Neural cell (in vitro differentiated cells): ENCODE measurements around the gene SCGN. TPM values are rescaled to one million over a fixed set of nuclear protein-coding genes. Genes with fewer than 3 reads are reported as not detected.

Experiments
- H2AFZ ChIP-seq: fragments of 200-600, 300-800 bp; sonication (generic), shearing (Covaris generic); 2 replicates; pipeline ENCODE4 v1.6.0; 2014; ENCODE audit warnings: low read depth, mild to moderate bottlenecking, antibody characterized with exemption, low read length, moderate library complexity
- H3F3A ChIP-seq: fragments of 200-600 bp; shearing (Covaris generic); 2 replicates; pipeline ENCODE4 v1.6.1; 2016; ENCODE audit warnings: mild to moderate bottlenecking, moderate library complexity, mixed read lengths, antibody characterized with exemption, low read length; ENCODE audit not compliant: insufficient read depth, poor library complexity, severe bottlenecking
- H3K27ac ChIP-seq: fragments of 200-600, 300-800 bp; sonication (generic), shearing (Covaris generic); 2 replicates; pipeline ENCODE4 v1.5.1; 2014; ENCODE audit warnings: mild to moderate bottlenecking, low read length, moderate library complexity
- H3K27me3 ChIP-seq: fragments of 300-800, 200-600 bp; sonication (generic), shearing (Covaris generic); 2 replicates; pipeline ENCODE4 v1.6.0; 2014; ENCODE audit warnings: mild to moderate bottlenecking, low read depth, low read length, moderate library complexity; ENCODE audit not compliant: insufficient read depth
- H3K36me3 ChIP-seq: fragments of 300-800, 200-600 bp; sonication (generic), shearing (Covaris generic); 2 replicates; pipeline ENCODE4 v1.5.1; 2014; ENCODE audit warnings: mild to moderate bottlenecking, antibody characterized with exemption, low read length, moderate library complexity; ENCODE audit not compliant: insufficient read depth
- H3K4me2 ChIP-seq: fragments of 300-800, 200-600 bp; sonication (generic), shearing (Covaris generic); 2 replicates; pipeline ENCODE4 v1.6.0; 2014; ENCODE audit warnings: mild to moderate bottlenecking, low read length
- H3K4me3 ChIP-seq: fragments of 300-800, 200-600 bp; sonication (generic), shearing (Covaris generic); 2 replicates; pipeline ENCODE4 v1.5.1; 2014; ENCODE audit warnings: mild to moderate bottlenecking, low read length, moderate library complexity
- H3K79me2 ChIP-seq: fragments of 200-600 bp; shearing (Covaris generic); replicated peaks from 2 replicates; pipeline ENCODE4 v1.6.0; 2014; ENCODE audit warnings: mild to moderate bottlenecking, low read length, moderate library complexity; ENCODE audit not compliant: insufficient read depth
- H3K9ac ChIP-seq: fragments of 300-800, 200-600 bp; sonication (generic), shearing (Covaris generic); 2 replicates; pipeline ENCODE4 v1.6.1; 2016; ENCODE audit warnings: mild to moderate bottlenecking, low read length, mixed read lengths
- H3K9me2 ChIP-seq: fragments of 200-600 bp; shearing (Covaris generic); 2 replicates; pipeline ENCODE4 v1.6.1; 2016; ENCODE audit warnings: mild to moderate bottlenecking, low read length, mixed read lengths; ENCODE audit not compliant: insufficient read depth
- H3K9me3 ChIP-seq: fragments of 200-600, 300-800 bp; sonication (generic), shearing (Covaris generic); 2 replicates; pipeline ENCODE4 v1.6.1; 2016; ENCODE audit warnings: mild to moderate bottlenecking, mixed run types, low read length, moderate library complexity, mixed read lengths
- H4K20me1 ChIP-seq: fragments of 200-600 bp; shearing (Covaris generic); 2 replicates; pipeline ENCODE4 v1.6.1; 2016; ENCODE audit warnings: mild to moderate bottlenecking, mixed run types; ENCODE audit not compliant: insufficient read depth
- CTCF ChIP-seq: fragments of 450-650 bp; IDR thresholded peaks from 2 replicates; pipeline ENCODE4 v1.5.1; 2014; ENCODE audit warnings: antibody characterized with exemption, mild to moderate bottlenecking, moderate library complexity; ENCODE audit not compliant: poor library complexity, severe bottlenecking
- EP300 ChIP-seq: fragments of 450-650 bp; conservative IDR thresholded peaks from 2 replicates; pipeline ENCODE4 v1.6.1; 2014; ENCODE audit warnings: antibody characterized with exemption, mild to moderate bottlenecking, moderate library complexity; ENCODE audit not compliant: poor library complexity, severe bottlenecking
- EZH2 ChIP-seq: fragments of 200-600, 300-800 bp; shearing (Covaris generic), sonication (generic); IDR thresholded peaks from 2 replicates; pipeline ENCODE4 v1.6.1; 2014; ENCODE audit warnings: antibody characterized with exemption, low read length, borderline replicate concordance, mild to moderate bottlenecking; ENCODE audit not compliant: insufficient read depth, poor library complexity, severe bottlenecking
- MXI1 ChIP-seq: fragments of 450-650 bp; conservative IDR thresholded peaks from 2 replicates; pipeline ENCODE4 v1.6.1; 2014; ENCODE audit warnings: antibody characterized with exemption, mild to moderate bottlenecking; ENCODE audit not compliant: poor library complexity, severe bottlenecking
- POLR2AphosphoS5 ChIP-seq: IDR thresholded peaks from 2 replicates; pipeline ENCODE4 v1.6.1; 2012
- RAD21 ChIP-seq: fragments of 450-650 bp; conservative IDR thresholded peaks from 2 replicates; pipeline ENCODE4 v1.6.1; 2014; ENCODE audit warnings: antibody characterized with exemption, mild to moderate bottlenecking, moderate library complexity
- REST ChIP-seq: IDR thresholded peaks from 2 replicates; pipeline ENCODE4 v1.6.1; 2012; ENCODE audit warnings: borderline replicate concordance
- SMC3 ChIP-seq: fragments of 450-650 bp; conservative IDR thresholded peaks from 2 replicates; pipeline ENCODE4 v1.6.1; 2014; ENCODE audit warnings: antibody characterized with exemption, mild to moderate bottlenecking, moderate library complexity; ENCODE audit not compliant: poor library complexity
- TAF1 ChIP-seq: IDR thresholded peaks from 2 replicates; pipeline ENCODE4 v1.6.1; 2012; ENCODE audit warnings: low read depth
- polyA plus RNA-seq: library from polyadenylated mRNA; depleted of rRNA; stranded (reverse); fragments of >200 nt; gene quantifications from 2 replicates; pipeline ENCODE4 v1.2.3, GENCODE V29; 2014

SCGN gene
- polyA plus RNA-seq, 1 donor from 2014 or later: 254 TPM

GRCh38 chr6:25637211-25637610 lies 14.8 kb upstream of the SCGN start:
- Histone ChIP-seq H3F3A (no peaks in the 10 kb centered on the region), H3K4me2 (no peak overlapping the region), H3K79me2 (no peaks in the 10 kb centered on the region), H3K9ac (no peak overlapping the region), H3K4me3 (no peak overlapping the region), H3K9me3 (no peaks in the 10 kb centered on the region), H3K27me3 (no peaks in the 10 kb centered on the region), H4K20me1 (no peaks in the 10 kb centered on the region), H3K9me2 (no peaks in the 10 kb centered on the region), H3K27ac (peak overlapping the region; percentile 21), H2AFZ (no peak overlapping the region), H3K36me3 (no peaks in the 10 kb centered on the region)
- TF ChIP-seq POLR2AphosphoS5: no peak
- TF ChIP-seq RAD21: no peak

- H3K9me3 ChIP-seq: no peaks in the 10 kb centered on the region
- H3K36me3 ChIP-seq: no peaks in the 10 kb centered on the region
- no peak overlapping the region for H3K27ac ChIP-seq
- H3K9ac ChIP-seq: no peak overlapping the region
- no peaks in the 10 kb centered on the region for H3K27me3 ChIP-seq
- no peak overlapping the region for H2AFZ ChIP-seq
- H3F3A ChIP-seq: no peaks in the 10 kb centered on the region
- H4K20me1 ChIP-seq: no peaks in the 10 kb centered on the region
- no peak overlapping the region for H3K4me2 ChIP-seq
- peak; percentile 76 for TF ChIP-seq POLR2AphosphoS5
- TF ChIP-seq TAF1: no peak
- no peak for TF ChIP-seq EZH2
- no peak for TF ChIP-seq CTCF
- no peak for TF ChIP-seq EP300
- no peak for TF ChIP-seq RAD21
- H3K79me2 ChIP-seq: no peaks in the 10 kb centered on the region
- no peak overlapping the region for H3K4me3 ChIP-seq
- H3K9me2 ChIP-seq: no peaks in the 10 kb centered on the region
Observed at GRCh38 chr6:25637960-25638434, 14.0 kb upstream of the SCGN start.

- Histone ChIP-seq H3K9ac (no peak overlapping the region), H3K9me2 (no peaks in the 10 kb centered on the region), H3K4me2 (no peak overlapping the region), H3K27me3 (no peaks in the 10 kb centered on the region), H3K79me2 (no peaks in the 10 kb centered on the region), H3K36me3 (no peaks in the 10 kb centered on the region), H4K20me1 (no peaks in the 10 kb centered on the region), H2AFZ (no peak overlapping the region), H3K27ac (no peak overlapping the region), H3F3A (no peaks in the 10 kb centered on the region), H3K9me3 (no peaks in the 10 kb centered on the region), H3K4me3 (no peak overlapping the region)
- TF ChIP-seq REST (no peak), TAF1 (no peak), EZH2 (no peak), RAD21 (no peak), POLR2AphosphoS5 (no peak), EP300 (no peak), MXI1 (no peak), SMC3 (no peak), CTCF (no peak)
Observed at GRCh38 chr6:25639653-25640052, 12.4 kb upstream of the SCGN start.
